Measurements from ENCODE around the gene ADRA2A.

DNA sequence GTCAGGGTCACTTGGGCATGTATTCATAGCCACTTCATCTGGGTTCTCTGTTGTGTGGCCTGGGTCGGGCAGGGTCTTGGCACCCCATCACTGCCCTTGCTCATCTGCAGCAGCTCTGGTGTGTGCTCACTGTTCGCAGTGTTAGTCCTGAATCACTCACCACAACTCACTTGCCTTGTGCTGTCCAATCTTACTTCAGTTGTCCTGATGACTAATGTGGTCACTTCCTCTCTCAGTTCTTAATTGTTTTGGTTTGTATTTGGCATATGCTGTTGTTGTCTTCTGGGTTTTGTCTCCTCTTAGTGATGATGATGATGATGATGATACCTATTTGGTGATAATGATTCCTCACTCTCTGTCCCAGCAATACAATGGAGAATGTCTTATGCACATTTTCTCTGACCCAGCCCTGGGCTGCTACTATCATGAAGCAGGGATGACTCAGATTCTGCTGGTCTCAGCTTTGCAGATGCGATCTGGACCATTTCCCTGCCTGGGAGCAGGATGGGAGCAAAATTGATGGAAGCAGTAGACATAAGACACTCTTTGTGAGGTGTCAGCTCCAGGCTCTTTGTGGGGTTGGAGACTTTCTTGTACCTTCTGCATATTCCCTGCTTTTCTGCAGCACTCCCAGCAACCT lies 17.0 kb downstream of the ADRA2A start:
- TF ChIP-seq GATA3 (IDR thresholded peaks at IDR 0.05; ENCODE audit: low read depth, low read length) = no peak
- TF ChIP-seq GATA2 (IDR thresholded peaks at IDR 0.05; ENCODE audit: low read depth, low read length) = no peak

All from SH-SY5Y (cell line).